ENCODE data around the gene VPS35L.

The VPS35L gene

DNA sequence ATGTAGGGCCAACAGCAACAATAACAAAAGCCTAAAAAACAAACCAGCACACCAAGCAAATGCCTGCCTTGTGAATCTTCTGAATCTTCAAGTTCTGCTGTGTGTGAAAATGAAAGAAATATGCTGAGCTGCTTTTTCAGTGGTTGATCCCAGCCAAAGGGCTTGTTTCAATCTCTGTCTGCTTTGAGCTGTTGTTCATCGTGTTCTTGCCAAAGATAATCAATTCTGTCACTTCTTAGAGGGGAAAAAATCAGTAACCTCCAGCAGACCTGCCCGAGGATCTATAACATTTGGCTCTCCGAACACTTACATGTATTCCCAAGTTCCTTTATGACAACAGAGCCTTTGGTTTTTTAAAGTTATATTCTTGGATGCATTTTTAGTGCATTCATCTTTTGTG lies 65.9 kb downstream of the VPS35L start:
- no peaks in the 10 kb centered on the region for H3K27me3 ChIP-seq (replicated peaks; ENCODE audit: control insufficient read depth, insufficient read depth, low read length)
- TF ChIP-seq, protein P1, sequence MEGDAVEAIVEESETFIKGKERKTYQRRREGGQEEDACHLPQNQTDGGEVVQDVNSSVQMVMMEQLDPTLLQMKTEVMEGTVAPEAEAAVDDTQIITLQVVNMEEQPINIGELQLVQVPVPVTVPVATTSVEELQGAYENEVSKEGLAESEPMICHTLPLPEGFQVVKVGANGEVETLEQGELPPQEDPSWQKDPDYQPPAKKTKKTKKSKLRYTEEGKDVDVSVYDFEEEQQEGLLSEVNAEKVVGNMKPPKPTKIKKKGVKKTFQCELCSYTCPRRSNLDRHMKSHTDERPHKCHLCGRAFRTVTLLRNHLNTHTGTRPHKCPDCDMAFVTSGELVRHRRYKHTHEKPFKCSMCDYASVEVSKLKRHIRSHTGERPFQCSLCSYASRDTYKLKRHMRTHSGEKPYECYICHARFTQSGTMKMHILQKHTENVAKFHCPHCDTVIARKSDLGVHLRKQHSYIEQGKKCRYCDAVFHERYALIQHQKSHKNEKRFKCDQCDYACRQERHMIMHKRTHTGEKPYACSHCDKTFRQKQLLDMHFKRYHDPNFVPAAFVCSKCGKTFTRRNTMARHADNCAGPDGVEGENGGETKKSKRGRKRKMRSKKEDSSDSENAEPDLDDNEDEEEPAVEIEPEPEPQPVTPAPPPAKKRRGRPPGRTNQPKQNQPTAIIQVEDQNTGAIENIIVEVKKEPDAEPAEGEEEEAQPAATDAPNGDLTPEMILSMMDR (IDR thresholded peaks at IDR 0.05; ENCODE audit: insufficient read depth, low read length, poor library complexity, severe bottlenecking), result no peak
- H3K4me3 ChIP-seq (replicated peaks; ENCODE audit: low read depth, low read length), result no peak overlapping the region
- H3K36me3 ChIP-seq (ENCODE audit: control insufficient read depth, insufficient read depth, low read length), result peaks cover 6% of the 10 kb centered on the region
- no peak for DNase-seq (ENCODE audit: extremely low read depth, insufficient read length)

DNA sequence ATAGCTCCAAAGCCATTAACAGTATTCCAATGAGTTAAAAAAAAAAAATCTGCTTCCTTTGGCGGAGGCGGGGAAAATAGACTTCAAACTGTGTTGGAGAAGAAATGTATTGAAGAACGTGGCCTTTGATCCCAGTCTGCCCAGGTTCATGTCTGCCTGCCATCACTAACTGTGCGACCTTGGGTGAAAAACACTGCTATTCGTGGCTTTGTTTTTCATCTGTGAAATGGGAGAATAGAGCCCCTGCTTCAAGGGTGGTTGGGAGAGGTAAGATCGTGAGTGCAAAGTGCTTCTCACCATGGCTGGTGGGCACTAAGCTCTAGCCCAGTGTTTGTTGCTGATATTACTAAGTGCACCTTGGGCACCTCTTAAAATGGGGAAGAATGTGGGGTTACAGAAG lies 69.5 kb downstream of the VPS35L start:
- Histone ChIP-seq H3K27me3 (replicated peaks; ENCODE audit: control insufficient read depth, insufficient read depth, low read length) (no peaks in the 10 kb centered on the region), H3K4me3 (replicated peaks; ENCODE audit: low read depth, low read length) (no peak overlapping the region), H3K36me3 (ENCODE audit: control insufficient read depth, insufficient read depth, low read length) (peaks cover 4% of the 10 kb centered on the region)
- TF ChIP-seq, protein P1 (IDR thresholded peaks at IDR 0.05; ENCODE audit: insufficient read depth, low read length, poor library complexity, severe bottlenecking), result no peak
- no peak for DNase-seq (ENCODE audit: extremely low read depth, insufficient read length)

DNA sequence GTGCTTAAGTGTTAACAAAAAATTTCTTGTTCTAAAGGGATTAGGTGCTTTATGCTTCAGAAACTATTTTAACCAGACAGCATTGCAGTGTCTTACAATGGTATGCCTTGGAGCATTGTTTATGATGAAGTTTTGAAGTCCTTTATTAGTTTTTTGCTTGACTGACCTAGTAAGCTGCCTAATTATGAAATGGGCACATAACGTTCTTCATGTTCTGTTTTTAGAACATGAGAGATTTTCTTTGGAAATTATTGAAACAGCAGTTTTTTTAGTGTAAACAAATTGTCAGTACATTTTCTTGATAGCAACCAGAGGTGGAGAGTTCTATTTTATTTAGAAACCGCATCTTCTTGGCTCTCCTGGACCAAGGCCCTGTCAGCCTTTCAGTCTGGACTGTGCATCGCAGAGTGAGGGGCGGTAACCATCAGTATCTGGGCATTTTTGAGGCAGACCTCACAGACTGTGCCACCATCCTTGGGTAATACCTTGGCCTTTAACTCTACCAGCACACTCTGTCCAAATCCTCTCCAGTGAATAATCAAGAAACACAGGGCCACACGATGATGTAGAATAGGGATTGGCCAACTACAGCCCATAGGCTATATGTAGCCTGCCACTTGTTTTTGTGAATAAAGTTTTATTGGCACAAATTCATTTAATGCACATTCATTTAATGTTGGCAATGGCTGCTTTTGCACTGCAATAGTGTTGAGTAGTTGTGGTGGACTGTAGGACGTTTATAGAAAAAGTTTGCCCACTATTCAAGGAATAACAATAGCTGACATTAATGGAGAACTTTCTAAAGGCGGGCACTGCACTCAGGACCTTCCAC lies 81.1 kb downstream of the VPS35L start:
- no peaks in the 10 kb centered on the region for H3K27me3 ChIP-seq (replicated peaks; ENCODE audit: control insufficient read depth, insufficient read depth, low read length)
- H3K4me3 ChIP-seq (replicated peaks; ENCODE audit: low read depth, low read length), result no peak overlapping the region
- peaks cover 2% of the 10 kb centered on the region for H3K36me3 ChIP-seq (ENCODE audit: control insufficient read depth, insufficient read depth, low read length)
- TF ChIP-seq, protein P1 (IDR thresholded peaks at IDR 0.05; ENCODE audit: insufficient read depth, low read length, poor library complexity, severe bottlenecking), result no peak
- DNase-seq (ENCODE audit: extremely low read depth, insufficient read length), result no peak

DNA sequence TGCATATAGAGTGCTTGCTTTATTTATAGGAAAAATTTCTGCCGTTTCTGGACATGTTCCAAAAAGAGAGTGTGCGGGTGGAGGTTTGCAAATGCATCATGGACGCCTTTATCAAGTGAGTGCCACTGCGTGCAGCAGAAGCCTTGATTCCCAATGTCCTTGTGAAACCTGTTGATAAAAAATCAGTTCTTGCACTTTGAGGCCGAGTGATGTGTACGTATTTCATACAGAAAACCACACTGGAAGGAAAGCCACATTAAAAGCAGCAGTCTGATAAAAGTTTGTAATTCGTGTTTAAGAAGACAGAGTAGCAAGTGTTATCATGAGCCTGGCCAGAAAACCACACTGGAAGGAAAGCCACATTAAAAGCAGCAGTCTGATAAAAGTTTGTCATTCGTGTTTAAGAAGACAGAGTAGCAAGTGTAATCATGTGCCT lies 84.5 kb downstream of the VPS35L start:
- DNase-seq (ENCODE audit: extremely low read depth, insufficient read length), result no peak
- TF ChIP-seq, protein P1 (IDR thresholded peaks at IDR 0.05; ENCODE audit: insufficient read depth, low read length, poor library complexity, severe bottlenecking), result no peak
- Histone ChIP-seq H3K27me3 (replicated peaks; ENCODE audit: control insufficient read depth, insufficient read depth, low read length) (no peaks in the 10 kb centered on the region), H3K4me3 (replicated peaks; ENCODE audit: low read depth, low read length) (no peak overlapping the region), H3K36me3 (ENCODE audit: control insufficient read depth, insufficient read depth, low read length) (peaks cover 6% of the 10 kb centered on the region)

DNA sequence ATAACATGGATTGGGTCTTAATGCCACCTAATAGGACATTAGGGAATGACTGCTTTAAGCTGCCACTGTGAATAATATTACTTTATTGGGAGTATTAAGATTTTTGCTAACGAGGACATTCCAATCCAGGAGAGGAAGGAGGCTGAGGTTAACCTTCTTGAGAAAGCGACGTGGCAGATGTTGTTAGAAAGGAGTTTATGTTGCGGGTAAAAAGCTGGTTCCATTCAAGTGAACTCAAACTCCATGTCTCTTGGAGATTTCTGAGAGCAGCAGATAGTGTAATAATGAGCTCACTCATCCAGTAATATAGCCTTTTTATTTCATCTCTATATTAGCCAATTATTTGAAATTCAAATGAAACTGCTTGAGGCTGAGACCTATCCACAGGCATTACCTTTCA lies 87.0 kb downstream of the VPS35L start:
- H3K4me3 ChIP-seq (replicated peaks; ENCODE audit: low read depth, low read length), result no peak overlapping the region
- DNase-seq (ENCODE audit: extremely low read depth, insufficient read length), result no peak
- TF ChIP-seq, protein P1 (IDR thresholded peaks at IDR 0.05; ENCODE audit: insufficient read depth, low read length, poor library complexity, severe bottlenecking), result no peak
- no peaks in the 10 kb centered on the region for H3K27me3 ChIP-seq (replicated peaks; ENCODE audit: control insufficient read depth, insufficient read depth, low read length)
- H3K36me3 ChIP-seq (ENCODE audit: control insufficient read depth, insufficient read depth, low read length), result peaks cover 9% of the 10 kb centered on the region
